Measurements from ENCODE around the gene MBOAT7.
"Not testable (repeated sequence)": the region's sequence is repeated elsewhere in the genome, so short reads cannot be mapped to it uniquely, and the experiment has no call there.

MBOAT7 gene

GRCh38 chr19:54207676-54207982 lies 18.2 kb upstream of the MBOAT7 start:
- FAIRE-seq (no peak), DNase-seq (ENCODE audit: insufficient read length) (no peak)
- TF ChIP-seq TAF1 (IDR thresholded peaks at IDR 0.05; ENCODE audit: borderline replicate concordance, low read depth, low read length) = no peak
- no peak for TF ChIP-seq POLR2A (IDR thresholded peaks at IDR 0.05; ENCODE audit: low read depth, low read length)
- TF ChIP-seq POLR2AphosphoS5 (IDR thresholded peaks at IDR 0.05; ENCODE audit: low read depth, low read length) = no peak

- not testable (repeated sequence) for FAIRE-seq; DNase-seq (ENCODE audit: insufficient read length)
These were observed 17.8 kb upstream of the MBOAT7 start for GRCh38 chr19:54207193-54207592.

- no peak for FAIRE-seq
- TF ChIP-seq TAF1 (IDR thresholded peaks at IDR 0.05; ENCODE audit: borderline replicate concordance, low read depth, low read length) = no peak
- TF ChIP-seq POLR2AphosphoS5 (IDR thresholded peaks at IDR 0.05; ENCODE audit: low read depth, low read length) = peak; percentile 48; the same call in 1 of the 2 replicates
- TF ChIP-seq POLR2A (IDR thresholded peaks at IDR 0.05; ENCODE audit: low read depth, low read length) = 0 out of 2 replicates have a peak, but pooled peaks have one; percentile 40
- DNase-seq (ENCODE audit: insufficient read length) = no peak
These were observed 17.4 kb upstream of the MBOAT7 start for GRCh38 chr19:54206831-54207177.

GRCh38 chr19:54206030-54206830 lies 16.9 kb upstream of the MBOAT7 start:
- TF ChIP-seq POLR2A (IDR thresholded peaks at IDR 0.05; ENCODE audit: low read depth, low read length) = no peak; the same call in 1 of the 2 replicates
- peak; percentile 40 for TF ChIP-seq POLR2AphosphoS5 (IDR thresholded peaks at IDR 0.05; ENCODE audit: low read depth, low read length)
- DNase-seq (ENCODE audit: insufficient read length) (no peak), FAIRE-seq (no peak)

- FAIRE-seq (no peak), DNase-seq (ENCODE audit: insufficient read length) (no peak)
These were observed 15.5 kb upstream of the MBOAT7 start for GRCh38 chr19:54204767-54205468.

GRCh38 chr19:54203151-54203611 lies 13.8 kb upstream of the MBOAT7 start:
- no peak for TF ChIP-seq POLR2AphosphoS5 (IDR thresholded peaks at IDR 0.05; ENCODE audit: low read depth, low read length)
- TF ChIP-seq POLR2A (IDR thresholded peaks at IDR 0.05; ENCODE audit: low read depth, low read length) = no peak
- TF ChIP-seq TAF1 (IDR thresholded peaks at IDR 0.05; ENCODE audit: borderline replicate concordance, low read depth, low read length) = no peak
- FAIRE-seq (no peak), DNase-seq (ENCODE audit: insufficient read length) (no peak)

More at GRCh38 chr19:54204767-54205468, 15.5 kb upstream of the MBOAT7 start:
- TF ChIP-seq TAF1 (IDR thresholded peaks at IDR 0.05; ENCODE audit: borderline replicate concordance, low read depth, low read length) (no peak), POLR2A (IDR thresholded peaks at IDR 0.05; ENCODE audit: low read depth, low read length) (no peak; the same call in none of the 2 replicates), POLR2AphosphoS5 (IDR thresholded peaks at IDR 0.05; ENCODE audit: low read depth, low read length) (no peak)

GRCh38 chr19:54201980-54202379 lies 12.6 kb upstream of the MBOAT7 start:
- FAIRE-seq (no peak), DNase-seq (ENCODE audit: insufficient read length) (no peak)
- TF ChIP-seq TAF1 (IDR thresholded peaks at IDR 0.05; ENCODE audit: borderline replicate concordance, low read depth, low read length) (no peak), POLR2AphosphoS5 (IDR thresholded peaks at IDR 0.05; ENCODE audit: low read depth, low read length) (no peak), POLR2A (IDR thresholded peaks at IDR 0.05; ENCODE audit: low read depth, low read length) (no peak)

- DNase-seq (ENCODE audit: insufficient read length) (no peak), FAIRE-seq (no peak)
- TF ChIP-seq POLR2A (IDR thresholded peaks at IDR 0.05; ENCODE audit: low read depth, low read length) (no peak), POLR2AphosphoS5 (IDR thresholded peaks at IDR 0.05; ENCODE audit: low read depth, low read length) (no peak), TAF1 (IDR thresholded peaks at IDR 0.05; ENCODE audit: borderline replicate concordance, low read depth, low read length) (no peak)
These were observed 11.9 kb upstream of the MBOAT7 start for GRCh38 chr19:54201172-54201701.

- no peak for FAIRE-seq
- no peak for DNase-seq (ENCODE audit: insufficient read length)
- TF ChIP-seq TAF1 (IDR thresholded peaks at IDR 0.05; ENCODE audit: borderline replicate concordance, low read depth, low read length) = no peak
- TF ChIP-seq POLR2A (IDR thresholded peaks at IDR 0.05; ENCODE audit: low read depth, low read length) = no peak
- TF ChIP-seq POLR2AphosphoS5 (IDR thresholded peaks at IDR 0.05; ENCODE audit: low read depth, low read length) = no peak
These were observed 10.0 kb upstream of the MBOAT7 start for GRCh38 chr19:54199401-54199800.

GRCh38 chr19:54197121-54197520 lies 7.7 kb upstream of the MBOAT7 start:
- DNase-seq (ENCODE audit: insufficient read length) = no peak
- no peak for FAIRE-seq
- TF ChIP-seq POLR2A (IDR thresholded peaks at IDR 0.05; ENCODE audit: low read depth, low read length) (no peak), TAF1 (IDR thresholded peaks at IDR 0.05; ENCODE audit: borderline replicate concordance, low read depth, low read length) (no peak), POLR2AphosphoS5 (IDR thresholded peaks at IDR 0.05; ENCODE audit: low read depth, low read length) (no peak)

- TF ChIP-seq TAF1 (IDR thresholded peaks at IDR 0.05; ENCODE audit: borderline replicate concordance, low read depth, low read length) (no peak), POLR2AphosphoS5 (IDR thresholded peaks at IDR 0.05; ENCODE audit: low read depth, low read length) (no peak), POLR2A (IDR thresholded peaks at IDR 0.05; ENCODE audit: low read depth, low read length) (no peak)
- no peak for FAIRE-seq
- no peak for DNase-seq (ENCODE audit: insufficient read length)
These were observed 7.2 kb upstream of the MBOAT7 start for GRCh38 chr19:54196536-54196935.

GRCh38 chr19:54194463-54194862 lies 5.1 kb upstream of the MBOAT7 start:
- DNase-seq (ENCODE audit: insufficient read length); FAIRE-seq: not testable (repeated sequence)

Measured in GM12892 (cell line).